Subcutaneous adipose tissue (tissue), 4 donors: ENCODE measurements around the gene OR5J2. TPM values are rescaled to one million over a fixed set of nuclear protein-coding genes. Genes with fewer than 3 reads are reported as not detected.

Experiments used
- total RNA-seq, 4 donors: library from RNA; depleted of rRNA; stranded (reverse); fragments of >200 nt; gene quantifications; one replicate each; pipeline ENCODE4 v1.1.0, GENCODE V29; 2016
- TF ChIP-seq, protein P1 (sequence below): fragments of 450-650 bp; IDR thresholded peaks from one replicate; pipeline ENCODE4 v1.5.1; 2016; ENCODE audit warnings: low read depth, mild to moderate bottlenecking, control low read depth, antibody characterized with exemption, moderate library complexity

The OR5J2 gene
- not detected for total RNA-seq

DNA sequence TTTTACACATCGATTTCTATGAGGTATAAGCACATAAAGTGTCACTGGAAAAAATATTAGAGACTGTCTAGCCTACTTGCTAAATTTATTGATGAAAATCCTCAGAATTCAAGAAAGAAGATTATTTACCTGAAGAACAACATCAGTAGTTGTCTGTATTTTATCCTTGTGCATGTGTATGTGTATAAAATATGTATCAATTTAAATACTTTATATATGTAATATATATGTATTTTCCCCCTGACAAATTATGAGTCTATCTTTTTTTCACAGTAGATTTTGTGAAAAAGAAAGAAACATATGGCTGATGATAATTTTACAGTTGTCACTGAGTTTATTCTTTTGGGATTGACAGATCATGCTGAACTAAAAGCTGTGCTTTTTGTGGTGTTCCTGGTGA is at the start of gene OR5J2:
OR5J2 (plus strand) TSS at position 301 of the 400 bp plus-strand sequence; CDS start at position 301, 0 bp downstream.
- TF ChIP-seq, protein P1, sequence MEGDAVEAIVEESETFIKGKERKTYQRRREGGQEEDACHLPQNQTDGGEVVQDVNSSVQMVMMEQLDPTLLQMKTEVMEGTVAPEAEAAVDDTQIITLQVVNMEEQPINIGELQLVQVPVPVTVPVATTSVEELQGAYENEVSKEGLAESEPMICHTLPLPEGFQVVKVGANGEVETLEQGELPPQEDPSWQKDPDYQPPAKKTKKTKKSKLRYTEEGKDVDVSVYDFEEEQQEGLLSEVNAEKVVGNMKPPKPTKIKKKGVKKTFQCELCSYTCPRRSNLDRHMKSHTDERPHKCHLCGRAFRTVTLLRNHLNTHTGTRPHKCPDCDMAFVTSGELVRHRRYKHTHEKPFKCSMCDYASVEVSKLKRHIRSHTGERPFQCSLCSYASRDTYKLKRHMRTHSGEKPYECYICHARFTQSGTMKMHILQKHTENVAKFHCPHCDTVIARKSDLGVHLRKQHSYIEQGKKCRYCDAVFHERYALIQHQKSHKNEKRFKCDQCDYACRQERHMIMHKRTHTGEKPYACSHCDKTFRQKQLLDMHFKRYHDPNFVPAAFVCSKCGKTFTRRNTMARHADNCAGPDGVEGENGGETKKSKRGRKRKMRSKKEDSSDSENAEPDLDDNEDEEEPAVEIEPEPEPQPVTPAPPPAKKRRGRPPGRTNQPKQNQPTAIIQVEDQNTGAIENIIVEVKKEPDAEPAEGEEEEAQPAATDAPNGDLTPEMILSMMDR, result no peak

DNA sequence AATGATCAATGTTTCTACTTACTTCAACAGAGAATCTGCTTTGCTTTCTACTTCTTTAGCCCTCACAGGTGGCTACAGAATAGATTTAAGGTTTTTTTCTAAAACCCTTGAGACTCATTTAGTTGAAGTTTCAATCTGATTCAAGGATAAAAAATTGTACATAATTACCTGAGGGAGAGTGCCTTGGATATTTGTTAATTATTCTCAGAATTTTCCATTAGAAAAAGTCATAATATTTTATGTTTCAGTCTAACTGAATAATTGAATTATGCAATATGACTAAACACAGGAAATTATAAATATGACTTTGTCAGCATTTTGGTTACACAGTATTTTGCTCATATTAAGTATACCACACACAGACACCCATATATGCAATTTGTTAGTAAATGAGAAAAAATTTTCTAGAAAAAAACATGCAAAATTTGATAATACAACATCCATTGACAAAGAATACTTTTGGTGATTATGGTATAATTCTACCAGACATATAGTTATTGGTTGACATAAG is 36.2 kb upstream of the OR5J2 start, which contains the start of gene OR8J3:
OR8J3 (minus strand) TSS at position 51 of the 511 bp plus-strand sequence. CDS start 2,483 bp downstream, outside the sequence.
- TF ChIP-seq, protein P1, result no peak

DNA sequence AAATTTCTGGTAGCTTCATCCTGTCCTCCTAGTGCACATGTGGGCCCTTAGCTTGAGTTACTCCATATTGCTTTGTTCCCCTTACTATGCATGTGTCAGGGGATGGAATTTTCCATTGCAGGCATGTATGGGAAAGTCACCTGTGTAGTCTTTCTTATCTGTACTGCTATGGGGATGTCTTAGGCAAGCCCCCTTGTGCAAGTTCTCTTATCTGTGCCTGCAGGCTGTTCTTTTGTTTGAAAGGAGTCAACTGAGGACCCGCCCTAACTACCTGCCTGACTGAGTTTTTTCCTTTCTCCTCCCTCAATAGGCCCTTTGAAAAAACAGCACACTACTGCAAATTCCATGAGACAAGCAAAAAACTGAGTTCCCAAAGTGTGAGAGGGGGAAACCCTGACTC is 25.0 kb upstream of the OR5J2 start:
- TF ChIP-seq, protein P1, result no peak

DNA sequence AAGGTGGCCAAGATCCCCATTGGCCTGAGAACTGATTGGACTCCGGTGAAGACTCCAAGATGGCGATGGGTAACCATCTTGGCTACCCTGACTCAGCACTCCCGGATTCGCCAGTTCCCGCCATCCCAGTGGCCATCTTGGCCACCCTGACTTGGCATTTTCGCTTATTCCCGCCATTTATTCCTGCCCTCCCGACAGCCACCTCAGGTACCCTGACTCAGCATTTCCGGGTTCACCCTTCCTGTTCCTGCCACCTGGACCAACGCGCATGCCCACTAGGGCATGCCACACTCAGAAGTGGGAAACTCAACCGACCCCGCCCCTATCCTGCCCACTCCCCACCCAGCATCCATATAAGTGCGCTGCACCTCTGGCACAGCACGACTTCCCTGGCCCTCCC is 24.1 kb upstream of the OR5J2 start:
- TF ChIP-seq, protein P1, result no peak

DNA sequence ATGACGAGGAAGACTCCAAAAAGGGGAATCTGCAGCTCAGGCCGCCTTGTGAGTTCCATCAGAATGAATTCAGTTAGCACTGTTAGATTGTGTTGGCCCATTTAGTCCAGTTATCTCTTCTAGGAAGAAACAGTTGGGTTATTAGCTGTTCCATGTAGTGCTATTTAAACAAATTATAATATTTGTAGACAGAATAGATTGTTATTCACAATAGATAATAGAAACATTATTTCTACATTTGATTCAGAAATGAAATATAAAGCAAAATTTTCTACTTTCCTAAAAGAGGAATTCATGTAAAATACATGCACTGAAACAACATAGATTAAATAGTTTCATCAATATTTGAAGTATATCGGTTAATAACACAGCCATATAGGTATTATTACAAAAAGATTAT is 16.2 kb upstream of the OR5J2 start, which contains the start of gene OR8K5:
OR8K5 (minus strand) TSS at position 101 of the 400 bp plus-strand sequence; CDS start at position 101, 0 bp downstream.
- TF ChIP-seq, protein P1, result no peak

DNA sequence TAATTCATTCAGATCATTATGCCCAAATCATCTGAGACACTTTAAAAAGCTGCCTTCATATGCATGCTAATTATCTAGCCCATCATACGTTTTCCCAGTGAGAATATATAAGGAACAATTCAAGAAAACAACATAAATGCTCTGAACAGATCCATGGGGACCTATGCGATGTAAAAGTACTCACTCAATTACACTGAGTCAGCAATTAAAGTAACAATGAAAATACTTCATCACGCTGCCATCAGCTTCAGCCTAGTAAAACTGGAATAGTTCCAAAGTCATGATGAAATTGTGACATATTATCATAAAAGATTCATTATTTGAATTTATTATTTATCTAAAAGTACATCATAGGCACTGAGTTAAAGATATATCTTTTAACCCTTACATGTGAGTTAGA is 12.6 kb upstream of the OR5J2 start:
- TF ChIP-seq, protein P1, result no peak

DNA sequence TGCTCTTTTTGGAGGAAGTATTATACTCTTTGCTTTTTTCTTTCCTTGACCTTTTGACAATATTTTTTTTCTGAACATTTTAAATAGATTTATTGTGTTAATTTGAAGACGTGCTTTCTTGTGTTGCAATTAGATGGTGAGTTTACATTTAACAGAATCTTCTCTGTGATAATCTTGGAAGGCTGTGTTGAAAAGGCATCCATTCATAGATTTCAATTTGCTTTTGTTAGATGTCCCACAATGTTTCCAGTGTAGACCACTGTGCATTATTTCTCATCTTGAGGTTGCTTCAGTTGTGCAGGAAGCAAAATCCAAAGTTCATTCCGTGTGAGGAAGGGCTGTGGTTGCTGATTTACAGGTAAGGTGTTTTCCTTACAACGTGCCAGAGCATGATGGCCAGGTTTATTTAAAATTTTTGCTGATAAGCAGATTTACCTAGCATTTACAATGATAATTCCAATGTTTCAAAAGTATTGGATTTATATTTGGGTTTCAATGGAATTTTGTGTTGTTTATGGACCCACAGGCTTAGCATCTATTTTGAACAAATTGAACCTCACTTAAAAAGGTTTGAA is 4.1 kb upstream of the OR5J2 start:
- TF ChIP-seq, protein P1, result no peak
